ENCODE data around the gene DYRK1B. TPM values are rescaled to one million over a fixed set of nuclear protein-coding genes. Genes with fewer than 3 reads are reported as not detected.

Gene DYRK1B
- total RNA-seq, 4 donors from 2014 or later: 8.3 to 38.7 (median 17.3) TPM

- no peak for DNase-seq
- no peaks in the 10 kb centered on the region for H3K9me3 ChIP-seq
Measured at GRCh38 chr19:39841041-39841440, 7.1 kb upstream of the DYRK1B start.

DNA sequence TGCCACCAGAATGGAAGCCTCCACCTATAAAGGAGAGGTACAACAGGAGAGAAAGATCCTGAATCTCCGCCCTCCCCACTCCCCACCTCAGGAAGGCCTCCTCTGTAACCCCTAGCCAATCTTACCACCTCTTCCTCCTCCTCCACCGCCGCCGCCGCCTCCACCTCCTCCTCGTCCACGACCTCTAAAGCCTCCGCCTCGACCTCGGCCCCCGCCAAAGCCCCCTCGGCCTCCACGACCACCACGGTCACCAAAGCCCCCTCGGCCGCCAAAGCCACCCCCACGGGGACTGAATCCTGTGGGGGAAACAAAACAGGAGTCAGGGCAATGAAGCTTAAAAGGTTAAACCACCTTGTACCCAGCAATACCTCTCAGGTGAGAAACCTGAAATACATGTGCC is 6.5 kb upstream of the DYRK1B start:
- Histone ChIP-seq H3K4me3 (no peak overlapping the region), H3K4me1 (peaks cover 0 to 23% (median 11%) of the 10 kb centered on the region in 4 donors), H3K27me3 (no peaks in the 10 kb centered on the region), H3K27ac (no peak overlapping the region), H3K36me3 (peaks cover 0 to 47% (median 0%) of the 10 kb centered on the region in 3 donors), H3K9me3 (no peaks in the 10 kb centered on the region)
- DNase-seq: no peak
- no peak for TF ChIP-seq POLR2A (IDR thresholded peaks at IDR 0.05)
- TF ChIP-seq, protein P1, sequence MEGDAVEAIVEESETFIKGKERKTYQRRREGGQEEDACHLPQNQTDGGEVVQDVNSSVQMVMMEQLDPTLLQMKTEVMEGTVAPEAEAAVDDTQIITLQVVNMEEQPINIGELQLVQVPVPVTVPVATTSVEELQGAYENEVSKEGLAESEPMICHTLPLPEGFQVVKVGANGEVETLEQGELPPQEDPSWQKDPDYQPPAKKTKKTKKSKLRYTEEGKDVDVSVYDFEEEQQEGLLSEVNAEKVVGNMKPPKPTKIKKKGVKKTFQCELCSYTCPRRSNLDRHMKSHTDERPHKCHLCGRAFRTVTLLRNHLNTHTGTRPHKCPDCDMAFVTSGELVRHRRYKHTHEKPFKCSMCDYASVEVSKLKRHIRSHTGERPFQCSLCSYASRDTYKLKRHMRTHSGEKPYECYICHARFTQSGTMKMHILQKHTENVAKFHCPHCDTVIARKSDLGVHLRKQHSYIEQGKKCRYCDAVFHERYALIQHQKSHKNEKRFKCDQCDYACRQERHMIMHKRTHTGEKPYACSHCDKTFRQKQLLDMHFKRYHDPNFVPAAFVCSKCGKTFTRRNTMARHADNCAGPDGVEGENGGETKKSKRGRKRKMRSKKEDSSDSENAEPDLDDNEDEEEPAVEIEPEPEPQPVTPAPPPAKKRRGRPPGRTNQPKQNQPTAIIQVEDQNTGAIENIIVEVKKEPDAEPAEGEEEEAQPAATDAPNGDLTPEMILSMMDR (IDR thresholded peaks at IDR 0.05): no peak

More at GRCh38 chr19:39841041-39841440, 7.1 kb upstream of the DYRK1B start:
- H3K36me3 ChIP-seq: peaks cover 0 to 42% (median 0%) of the 10 kb centered on the region in 3 donors
- H3K27me3 ChIP-seq: no peaks in the 10 kb centered on the region
- no peak overlapping the region for H3K27ac ChIP-seq
- no peak overlapping the region for H3K4me3 ChIP-seq
- H3K4me1 ChIP-seq: peaks cover 0 to 25% (median 11%) of the 10 kb centered on the region in 4 donors
- TF ChIP-seq, protein P1 (IDR thresholded peaks at IDR 0.05): no peak
- no peak for TF ChIP-seq POLR2A (IDR thresholded peaks at IDR 0.05)

DNA sequence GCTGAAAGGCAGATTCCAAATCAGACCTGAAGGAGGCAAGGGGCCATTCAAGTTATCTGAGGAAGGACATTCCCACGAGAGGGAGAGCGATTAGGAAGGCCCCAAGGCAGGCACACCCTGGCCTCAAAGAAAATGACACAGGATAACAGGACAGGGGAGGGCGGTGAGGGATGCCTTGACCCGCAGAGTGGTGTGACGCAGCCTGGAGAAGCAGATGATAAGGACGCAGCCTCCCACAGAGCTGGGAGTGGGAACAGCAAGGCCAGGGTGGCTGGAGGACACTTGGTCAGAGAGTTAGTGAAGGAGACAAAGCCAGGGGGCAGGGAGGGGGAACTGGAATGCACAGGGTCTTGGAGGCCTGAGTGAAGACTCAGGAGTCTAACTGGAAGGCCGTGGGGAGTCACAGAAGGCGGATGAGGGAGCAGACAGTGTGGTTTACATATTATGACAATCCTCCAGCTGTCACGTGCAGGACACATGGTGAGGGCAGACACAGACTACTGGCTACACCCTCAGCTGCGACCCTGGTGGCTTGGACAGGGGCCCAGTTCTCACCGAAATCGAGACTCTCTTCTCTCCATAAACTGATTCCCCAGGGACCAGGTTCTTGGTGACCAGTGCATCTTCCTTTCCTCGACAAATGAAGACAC is 5.8 kb upstream of the DYRK1B start:
- TF ChIP-seq POLR2A (IDR thresholded peaks at IDR 0.05): no peak
- TF ChIP-seq, protein P1 (IDR thresholded peaks at IDR 0.05): no peak
- peaks cover 0 to 54% (median 0%) of the 10 kb centered on the region in 3 donors for H3K36me3 ChIP-seq
- H3K4me1 ChIP-seq: peaks cover 0 to 16% (median 8%) of the 10 kb centered on the region in 4 donors
- no peaks in the 10 kb centered on the region for H3K9me3 ChIP-seq
- H3K27ac ChIP-seq: no peak overlapping the region
- no peak for DNase-seq
- H3K4me3 ChIP-seq: no peak overlapping the region
- no peaks in the 10 kb centered on the region for H3K27me3 ChIP-seq

DNA sequence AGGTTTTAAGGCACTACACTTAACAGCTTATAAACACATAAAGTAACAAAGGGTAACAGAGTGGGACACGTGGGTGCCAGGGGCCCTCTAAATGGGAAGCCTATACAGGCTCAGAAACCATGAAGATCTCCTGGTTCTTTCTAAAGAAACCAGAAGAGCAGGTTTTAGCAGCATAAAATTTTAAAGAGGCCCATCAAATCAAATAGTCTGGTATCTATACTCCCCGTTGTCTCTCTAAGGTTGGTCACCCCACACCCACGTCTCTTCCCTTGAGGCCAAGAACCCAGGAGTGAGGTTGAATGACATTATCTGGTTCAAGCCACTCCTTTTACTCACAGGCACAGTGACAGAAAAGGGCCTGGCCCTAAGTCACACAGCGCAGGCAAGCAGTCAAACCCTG is 4.6 kb upstream of the DYRK1B start:
- peaks cover 0 to 10% (median 4%) of the 10 kb centered on the region in 4 donors for H3K4me1 ChIP-seq
- no peak for TF ChIP-seq POLR2A (IDR thresholded peaks at IDR 0.05)
- TF ChIP-seq, protein P1 (IDR thresholded peaks at IDR 0.05): no peak
- DNase-seq: no peak
- no peak overlapping the region for H3K27ac ChIP-seq
- H3K36me3 ChIP-seq: peaks cover 0 to 55% (median 0%) of the 10 kb centered on the region in 3 donors
- no peaks in the 10 kb centered on the region for H3K27me3 ChIP-seq
- H3K9me3 ChIP-seq: no peaks in the 10 kb centered on the region
- no peak overlapping the region for H3K4me3 ChIP-seq

DNA sequence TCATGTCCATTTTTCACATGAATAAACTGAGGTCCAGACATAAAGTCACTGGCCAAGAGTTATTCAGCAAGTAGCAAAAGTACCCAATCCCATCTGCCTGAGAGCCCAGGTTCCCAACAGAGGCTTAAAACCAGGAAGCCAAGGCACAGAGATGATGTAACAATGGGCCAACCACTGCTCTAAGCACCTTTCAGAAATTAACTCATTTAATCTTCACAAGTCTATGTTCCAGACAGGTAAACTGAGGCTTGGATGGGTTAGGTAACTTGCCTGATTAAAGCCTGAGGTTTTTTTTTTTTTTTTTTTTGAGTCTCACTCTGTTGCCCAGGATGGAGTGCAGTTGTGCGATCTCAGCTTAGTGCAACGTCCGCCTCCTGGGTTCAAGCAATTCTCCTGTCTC is 4.0 kb upstream of the DYRK1B start:
- Histone ChIP-seq H3K9me3 (no peaks in the 10 kb centered on the region), H3K4me1 (peaks cover 0 to 10% (median 6%) of the 10 kb centered on the region in 4 donors), H3K36me3 (peaks cover 0 to 55% (median 0%) of the 10 kb centered on the region in 3 donors), H3K4me3 (no peak overlapping the region), H3K27ac (no peak overlapping the region), H3K27me3 (no peaks in the 10 kb centered on the region)
- DNase-seq: no peak
- TF ChIP-seq, protein P1 (IDR thresholded peaks at IDR 0.05): no peak
- no peak for TF ChIP-seq POLR2A (IDR thresholded peaks at IDR 0.05)

Measured in Peyer's patch (tissue), 4 donors.